GM18951 (cell line): ENCODE measurements around the gene ARHGEF11.

Source experiments
- POLR2A ChIP-seq: IDR thresholded peaks from 4 replicates; pipeline ENCODE4 v1.6.1; 2011; ENCODE audit warnings: mild to moderate bottlenecking; ENCODE audit not compliant: insufficient read length, insufficient read depth; ENCODE audit errors: extremely low read depth
- in situ Hi-C: fragments of 300-500 bp; cut with MboI; formaldehyde crosslinking; loops from one replicate; pipeline ENCODE4 v1.12.0; 2022; ENCODE audit warnings: low sequenced_read_pairs, mixed read lengths, inconsistent platforms; ENCODE audit not compliant: unreplicated experiment

ARHGEF11 gene

DNA sequence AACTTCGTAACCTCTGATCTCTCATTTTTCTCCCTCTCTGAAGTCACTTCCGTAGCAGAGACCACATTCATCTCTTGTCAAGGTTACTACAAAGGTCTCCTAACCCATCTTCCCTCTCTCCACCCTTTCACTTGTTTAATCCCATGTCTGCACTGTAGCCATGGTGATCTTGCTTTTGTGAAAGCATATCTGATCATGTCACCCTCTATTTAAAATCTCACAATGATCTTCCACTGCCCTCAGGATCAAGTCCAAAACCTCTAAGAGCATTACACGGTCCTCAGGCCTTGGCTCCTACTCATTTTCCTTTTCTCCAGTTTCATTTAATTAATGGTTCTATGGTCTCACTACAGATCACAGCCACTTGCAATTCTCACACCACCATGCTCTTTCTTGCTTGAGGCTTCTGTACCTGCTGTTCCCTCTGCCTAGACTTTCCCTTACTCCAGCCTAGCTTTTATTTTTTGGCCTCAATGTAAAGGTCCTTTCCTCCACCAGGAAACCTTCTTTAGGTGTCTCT is 12.1 kb downstream of the ARHGEF11 start:
- TF ChIP-seq POLR2A = no peak
- in situ Hi-C loops = no loop called here

DNA sequence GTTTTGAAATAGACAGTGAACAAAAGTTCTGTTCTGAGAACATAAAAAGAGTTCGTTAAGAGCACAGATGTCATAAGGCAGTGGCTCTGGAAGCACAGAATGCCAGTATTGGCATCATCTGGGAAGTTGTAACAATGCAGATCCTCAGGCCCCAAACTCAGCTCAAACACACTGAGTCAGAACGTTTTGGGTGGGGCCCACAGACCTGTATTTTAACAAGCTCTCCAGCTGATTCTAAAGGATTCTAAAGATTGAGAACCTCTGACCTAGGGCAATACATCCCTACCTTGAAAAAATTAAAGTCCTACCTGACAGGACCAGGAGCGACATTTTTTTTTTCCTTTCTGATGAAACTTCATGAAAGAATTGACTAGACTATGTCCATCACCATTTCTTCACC is 13.2 kb downstream of the ARHGEF11 start:
- in situ Hi-C loops = no loop called here
- TF ChIP-seq POLR2A = no peak

DNA sequence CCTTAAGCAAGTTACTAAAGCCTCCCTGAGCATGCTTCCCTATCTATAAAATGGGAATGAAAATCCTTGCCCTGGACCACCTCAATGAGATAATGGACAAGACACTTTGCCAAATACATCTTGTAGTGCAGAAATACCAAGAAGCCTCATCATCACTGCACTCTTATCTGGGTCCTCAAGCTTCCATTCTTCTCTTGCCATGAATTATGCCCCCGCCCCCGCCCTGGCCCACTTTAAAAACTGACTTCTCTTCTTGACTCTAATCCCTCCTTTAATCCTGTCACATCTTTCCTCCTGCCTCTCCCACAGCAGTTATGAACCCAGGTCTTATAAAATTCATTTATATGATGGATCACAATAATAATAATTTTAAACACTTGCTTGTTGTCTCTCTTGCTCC is 14.8 kb downstream of the ARHGEF11 start:
- in situ Hi-C loops = no loop called here

DNA sequence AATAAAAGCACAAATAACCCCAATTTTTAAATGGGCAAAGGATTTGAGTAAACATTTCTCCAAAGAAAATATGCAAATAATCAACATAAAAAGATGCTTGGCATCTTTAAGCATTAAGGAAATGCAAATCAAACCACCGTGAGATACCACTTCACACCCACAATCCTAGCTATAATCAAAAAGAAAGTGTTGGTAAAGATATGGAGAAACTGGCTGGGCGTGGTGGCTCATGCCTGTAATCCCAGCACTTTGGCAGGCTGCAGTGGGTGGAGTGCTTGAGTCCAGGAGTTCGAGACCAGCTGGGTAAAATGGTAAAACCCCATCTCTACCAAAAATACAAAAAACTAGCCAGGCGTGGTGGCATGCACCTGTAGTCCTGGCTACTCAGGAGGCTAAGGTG is 16.9 kb downstream of the ARHGEF11 start:
- in situ Hi-C loops = no loop called here
- no peak for TF ChIP-seq POLR2A

More for the DNA sequence above, 14.8 kb downstream of the ARHGEF11 start:
- TF ChIP-seq POLR2A = no peak

DNA sequence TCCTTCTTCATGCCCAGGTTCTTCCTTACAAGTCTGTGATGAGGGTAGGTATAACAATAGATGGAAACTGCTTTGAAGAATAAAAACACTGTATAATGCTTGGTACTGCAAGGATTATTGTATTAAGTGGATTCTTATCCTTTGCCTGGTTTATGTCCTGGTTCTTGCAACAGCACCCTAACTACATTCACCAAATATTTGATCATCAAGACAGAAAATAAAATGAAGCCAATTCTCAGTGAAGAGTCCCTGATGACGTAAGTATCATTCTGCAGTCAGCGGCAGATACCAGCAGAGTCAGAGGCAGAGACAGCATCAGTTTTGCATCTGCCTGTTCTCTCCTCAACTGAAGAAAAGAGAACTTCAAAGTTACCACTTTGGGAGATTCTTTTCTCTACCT is 19.7 kb downstream of the ARHGEF11 start:
- in situ Hi-C loops = no loop called here
- no peak for TF ChIP-seq POLR2A

DNA sequence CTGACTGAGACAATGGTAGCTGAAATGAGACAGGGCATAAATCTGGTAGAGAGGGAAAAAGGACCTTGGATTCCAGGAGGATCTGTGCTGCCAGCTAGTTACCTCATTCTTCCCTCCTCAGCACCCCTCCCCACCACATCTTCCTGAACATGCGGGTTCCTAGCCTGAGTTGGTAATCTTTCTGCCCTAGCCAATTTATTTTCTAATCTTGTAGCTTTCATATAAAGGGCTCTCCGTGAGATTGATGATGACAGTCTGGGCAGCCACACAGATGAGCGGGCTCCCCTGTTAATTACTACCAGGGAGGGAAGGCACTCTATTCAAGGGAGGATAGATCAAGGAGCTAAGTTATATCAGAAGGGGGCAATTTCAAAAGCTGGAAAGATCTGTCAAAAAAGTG is 20.2 kb downstream of the ARHGEF11 start:
- in situ Hi-C loops = no loop called here

DNA sequence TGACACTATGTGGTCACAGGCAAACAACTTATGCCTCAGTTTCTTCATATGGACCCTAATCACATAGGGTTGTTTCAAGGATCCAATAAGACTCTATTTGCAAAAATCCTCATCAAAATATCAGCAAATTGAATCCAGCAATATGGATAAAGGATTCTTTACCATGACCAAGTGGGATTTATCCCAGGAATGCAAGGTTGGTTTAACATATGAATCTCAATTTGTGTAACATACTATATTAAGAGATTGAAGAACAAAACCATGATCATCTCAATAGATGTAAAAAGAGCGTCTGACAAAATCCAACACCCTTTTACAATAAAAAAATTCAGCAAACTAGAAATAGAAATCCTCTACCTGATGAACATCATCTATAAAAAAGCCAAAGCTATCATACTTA is 23.9 kb downstream of the ARHGEF11 start:
- TF ChIP-seq POLR2A = no peak
- in situ Hi-C loops = no loop called here

More for the DNA sequence above, 20.2 kb downstream of the ARHGEF11 start:
- no peak for TF ChIP-seq POLR2A

DNA sequence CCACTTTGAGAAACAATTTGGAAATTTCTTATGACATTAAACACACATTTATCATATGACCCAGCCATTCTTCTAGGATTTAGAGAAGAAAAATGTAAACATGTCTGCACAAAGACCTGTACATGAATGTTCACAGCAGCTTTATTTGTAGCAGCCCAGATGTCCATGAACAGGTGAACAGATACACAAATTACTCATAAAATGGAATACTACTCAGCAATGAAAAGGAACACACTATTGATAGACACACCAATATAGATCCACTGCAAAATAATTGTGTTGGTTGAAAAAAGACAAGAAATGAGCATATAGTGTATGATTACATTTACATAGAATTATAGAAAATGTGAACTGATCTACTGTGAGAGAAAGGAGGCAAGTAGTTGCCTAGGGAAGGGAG is 26.1 kb downstream of the ARHGEF11 start:
- TF ChIP-seq POLR2A = no peak
- in situ Hi-C loops = no loop called here

DNA sequence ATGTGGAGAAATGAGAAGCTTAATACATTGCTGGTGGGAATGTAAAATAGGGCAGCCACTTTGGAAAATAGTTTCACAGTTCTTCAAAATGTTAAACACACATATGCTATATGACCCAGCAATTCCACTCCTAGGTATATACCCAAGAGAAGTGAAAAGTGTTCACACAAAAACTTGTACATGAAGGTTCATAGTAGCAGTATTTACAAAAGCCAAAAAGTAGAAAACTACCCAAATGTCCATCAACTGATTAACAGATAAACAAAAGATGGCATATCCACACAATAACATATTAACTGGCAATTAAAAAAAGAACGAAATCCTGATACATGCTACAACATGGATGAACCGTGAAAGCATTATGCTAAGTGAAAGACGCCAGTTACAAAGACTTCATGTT is 33.7 kb downstream of the ARHGEF11 start:
- in situ Hi-C loops = no loop called here
- no peak for TF ChIP-seq POLR2A

DNA sequence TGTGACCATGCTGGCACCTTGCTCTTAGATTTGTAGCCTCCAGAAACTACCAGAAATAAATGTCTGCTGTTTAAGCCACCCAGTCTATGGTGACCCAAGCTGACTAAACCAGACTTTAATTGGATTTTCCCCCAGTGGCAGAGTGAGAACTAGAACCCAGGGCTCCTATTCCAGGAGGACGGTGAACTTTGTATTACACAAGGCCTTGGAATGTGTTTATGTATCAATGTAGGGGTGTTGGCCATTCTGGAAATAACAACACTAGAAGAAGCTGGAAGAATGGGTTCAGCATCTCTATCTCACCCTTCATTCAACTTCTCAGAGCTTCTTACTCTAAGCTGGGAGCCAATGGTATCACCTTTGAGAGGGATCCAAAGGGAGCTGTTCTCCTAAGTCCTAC is 37.0 kb downstream of the ARHGEF11 start:
- no peak for TF ChIP-seq POLR2A
- in situ Hi-C loops = no loop called here

DNA sequence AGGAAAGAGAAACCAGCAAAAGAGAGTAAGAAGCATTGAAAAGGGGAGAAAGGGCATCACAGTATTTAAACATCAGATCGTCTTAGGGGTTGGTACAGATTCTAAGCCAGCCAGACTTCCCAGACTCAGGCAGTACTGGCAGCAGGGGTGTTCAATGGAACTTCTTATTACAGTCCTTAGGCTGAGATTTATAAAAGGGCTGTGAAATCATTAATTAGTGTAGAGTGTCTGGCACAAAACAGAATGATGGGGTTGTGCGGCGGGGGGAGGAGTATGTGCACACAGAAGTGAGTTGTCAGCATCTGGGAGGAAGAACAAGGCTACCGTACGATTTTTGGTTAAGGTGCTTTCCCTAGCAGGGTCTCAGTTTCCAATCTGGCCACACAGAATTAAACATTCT is 38.2 kb downstream of the ARHGEF11 start:
- no peak for TF ChIP-seq POLR2A
- in situ Hi-C loops = no loop called here

DNA sequence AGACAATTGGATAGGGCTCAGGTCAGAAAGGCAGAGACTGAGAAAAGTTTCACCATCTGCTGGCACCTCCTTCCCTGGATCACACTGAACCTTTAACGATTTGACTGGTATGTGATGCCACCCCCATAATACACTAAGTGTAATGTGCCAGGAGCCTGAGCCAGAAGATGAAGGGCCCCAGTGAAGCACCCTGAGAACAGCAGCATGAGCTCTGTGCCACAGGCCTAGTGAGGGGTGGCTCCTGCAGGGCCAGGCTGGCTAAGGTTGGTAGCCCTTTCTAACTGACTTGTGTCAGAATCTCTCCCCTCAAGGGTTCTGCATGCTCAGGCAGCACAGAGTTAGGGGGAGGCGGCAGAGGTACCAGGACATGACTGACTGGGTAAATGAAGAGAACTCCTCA is 38.9 kb downstream of the ARHGEF11 start:
- TF ChIP-seq POLR2A = no peak
- in situ Hi-C loops = no loop called here

DNA sequence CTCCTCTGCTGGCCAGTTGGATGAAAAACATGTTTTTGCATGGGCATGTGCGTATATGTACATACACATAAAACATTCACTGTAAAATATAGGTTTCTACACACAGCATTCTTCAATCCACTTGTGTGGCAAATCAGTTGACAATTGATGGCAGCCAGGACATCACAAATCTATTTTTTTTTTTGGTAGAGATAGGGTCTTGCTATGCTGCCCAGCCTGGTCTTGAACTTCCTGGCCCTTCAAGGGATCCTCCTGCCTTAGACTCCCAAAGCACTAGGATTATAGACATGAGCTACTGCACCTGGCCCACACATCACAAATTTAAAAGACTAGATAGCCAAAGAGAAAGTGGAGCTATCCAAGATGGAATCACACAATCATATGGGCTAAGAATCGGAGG is 39.6 kb downstream of the ARHGEF11 start:
- TF ChIP-seq POLR2A = no peak
- in situ Hi-C loops = no loop called here

DNA sequence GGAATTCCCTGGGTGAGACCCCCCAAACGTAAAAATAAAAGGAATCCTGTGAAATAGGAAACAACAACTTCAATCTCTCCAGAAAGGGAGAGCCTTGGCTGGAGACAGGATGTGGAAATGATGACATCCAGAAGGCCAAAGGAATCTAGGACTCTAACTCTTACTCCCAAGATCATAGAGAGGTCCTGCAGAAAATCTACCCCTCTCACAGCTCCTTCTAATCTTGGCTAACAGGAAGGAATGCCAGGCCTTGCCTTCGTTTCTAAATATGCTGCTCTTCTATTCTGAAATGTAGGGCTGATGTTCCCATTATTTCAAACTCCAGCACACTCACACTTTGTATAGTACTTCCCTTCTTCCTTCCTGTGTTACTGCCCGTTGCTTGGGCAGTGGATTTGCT is 40.7 kb downstream of the ARHGEF11 start:
- in situ Hi-C loops = no loop called here
- TF ChIP-seq POLR2A = no peak

DNA sequence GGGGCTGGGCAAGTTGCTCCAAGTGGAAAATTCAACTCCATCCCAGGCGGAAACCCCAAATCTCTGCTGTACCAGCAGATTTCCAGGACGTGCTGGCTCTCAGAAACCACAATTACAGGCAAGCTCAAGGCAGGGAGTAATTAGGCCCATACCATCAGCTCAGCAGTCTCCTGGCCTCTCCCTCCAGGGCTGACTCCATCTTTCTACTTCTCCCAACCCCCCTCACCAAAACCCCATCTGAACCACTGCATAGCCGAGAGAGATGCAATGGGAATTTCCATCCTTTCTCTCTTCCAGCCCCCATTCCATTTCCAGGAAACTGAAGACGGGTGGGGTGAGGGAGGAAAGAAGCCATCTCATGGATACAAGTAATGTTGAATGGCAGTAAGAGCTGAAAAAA is 41.2 kb downstream of the ARHGEF11 start:
- in situ Hi-C loops = no loop called here
- TF ChIP-seq POLR2A = no peak
